SK-N-SH treated with all-trans-retinoic acid at 6 μM for 48 hours (cell line): ENCODE results near the gene GNAZ.

Source experiments
- CSDC2 ChIP-seq: fragments of 250-450 bp; sonication (Bioruptor Pico); IDR thresholded peaks from 2 replicates; pipeline ENCODE4 v1.5.0; 2020; ENCODE audit warnings: mild to moderate bottlenecking, moderate library complexity
- TCF4 ChIP-seq: fragments of 250-450 bp; sonication (Bioruptor Pico); IDR thresholded peaks from 2 replicates; pipeline ENCODE4 v1.8.0; 2021; ENCODE audit warnings: mild to moderate bottlenecking, moderate library complexity, borderline replicate concordance
- ZFP3 ChIP-seq: fragments of 250-450 bp; sonication (Bioruptor Pico); IDR thresholded peaks from 2 replicates; pipeline ENCODE4 v1.5.0; 2020; ENCODE audit warnings: mild to moderate bottlenecking, moderate library complexity
- ZNF8 ChIP-seq: fragments of 450-650 bp; formaldehyde crosslinking; IDR thresholded peaks from 2 replicates; pipeline ENCODE4 v1.5.0; 2020; ENCODE audit warnings: mild to moderate bottlenecking, moderate library complexity
- TF ChIP-seq, protein P1 (sequence below): fragments of 250-450 bp; sonication (Bioruptor Pico); IDR thresholded peaks from 2 replicates; pipeline ENCODE4 v1.8.0; 2020; ENCODE audit warnings: mild to moderate bottlenecking, moderate library complexity, borderline replicate concordance

DNA sequence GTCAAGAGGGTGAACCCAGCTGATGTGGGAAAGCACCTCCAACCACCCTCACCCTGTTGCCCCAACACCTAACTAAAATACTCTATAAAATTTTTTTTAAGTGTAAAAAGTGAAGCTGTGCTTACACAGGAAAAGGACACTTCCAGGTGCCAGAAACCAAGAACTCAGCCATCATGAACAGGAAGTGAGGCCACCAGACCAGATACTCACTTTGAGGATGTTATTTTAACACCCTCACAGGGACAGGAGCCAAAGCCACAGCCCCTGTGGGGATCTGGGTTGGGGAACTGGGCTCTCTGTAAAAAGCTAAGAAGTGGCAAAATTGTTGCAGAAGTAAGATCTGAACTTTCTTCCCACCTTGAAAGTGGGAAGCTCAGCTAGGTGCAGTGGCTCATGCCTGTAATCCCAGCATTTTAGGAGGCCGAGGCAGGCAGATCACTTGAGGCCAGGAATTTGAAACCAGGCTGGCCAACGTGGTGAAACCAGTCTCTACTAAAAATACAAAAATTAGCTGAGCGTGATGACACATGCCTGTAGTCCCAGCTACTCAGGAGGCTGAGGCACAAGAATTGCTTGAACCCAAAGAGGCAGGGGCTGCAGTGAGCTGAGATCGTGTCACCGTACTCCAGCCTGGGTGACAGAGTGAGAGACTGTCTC, 67.7 kb downstream of the GNAZ start:
- TF ChIP-seq CSDC2 (CRISPR knock-in tag) (no peak), ZNF8 (CRISPR knock-in tag) (no peak), TCF4 (CRISPR knock-in tag) (no peak), ZFP3 (CRISPR knock-in tag) (no peak)
- TF ChIP-seq, protein P1, sequence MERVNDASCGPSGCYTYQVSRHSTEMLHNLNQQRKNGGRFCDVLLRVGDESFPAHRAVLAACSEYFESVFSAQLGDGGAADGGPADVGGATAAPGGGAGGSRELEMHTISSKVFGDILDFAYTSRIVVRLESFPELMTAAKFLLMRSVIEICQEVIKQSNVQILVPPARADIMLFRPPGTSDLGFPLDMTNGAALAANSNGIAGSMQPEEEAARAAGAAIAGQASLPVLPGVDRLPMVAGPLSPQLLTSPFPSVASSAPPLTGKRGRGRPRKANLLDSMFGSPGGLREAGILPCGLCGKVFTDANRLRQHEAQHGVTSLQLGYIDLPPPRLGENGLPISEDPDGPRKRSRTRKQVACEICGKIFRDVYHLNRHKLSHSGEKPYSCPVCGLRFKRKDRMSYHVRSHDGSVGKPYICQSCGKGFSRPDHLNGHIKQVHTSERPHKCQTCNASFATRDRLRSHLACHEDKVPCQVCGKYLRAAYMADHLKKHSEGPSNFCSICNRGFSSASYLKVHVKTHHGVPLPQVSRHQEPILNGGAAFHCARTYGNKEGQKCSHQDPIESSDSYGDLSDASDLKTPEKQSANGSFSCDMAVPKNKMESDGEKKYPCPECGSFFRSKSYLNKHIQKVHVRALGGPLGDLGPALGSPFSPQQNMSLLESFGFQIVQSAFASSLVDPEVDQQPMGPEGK (CRISPR knock-in tag) = no peak
